ENCODE measurements around the gene UBE3C.

Gene UBE3C

GRCh38 chr7:157183832-157184231 lies 45.1 kb downstream of the UBE3C start:
- no peak for DNase-seq

GRCh38 chr7:157188091-157188665 lies 49.5 kb downstream of the UBE3C start:
- DNase-seq: no peak

GRCh38 chr7:157189405-157189804 lies 50.7 kb downstream of the UBE3C start:
- no peak for DNase-seq

GRCh38 chr7:157192861-157193260 lies 54.1 kb downstream of the UBE3C start:
- DNase-seq: no peak

GRCh38 chr7:157193274-157193673 lies 54.5 kb downstream of the UBE3C start:
- no peak for DNase-seq

GRCh38 chr7:157194948-157195347 lies 56.2 kb downstream of the UBE3C start:
- DNase-seq: no peak

- no peak for DNase-seq
Observed at GRCh38 chr7:157195868-157196267, 57.1 kb downstream of the UBE3C start.

- no peak for DNase-seq
Observed at GRCh38 chr7:157204134-157204533, 65.4 kb downstream of the UBE3C start.

GRCh38 chr7:157205438-157205837 lies 66.7 kb downstream of the UBE3C start:
- DNase-seq: no peak

- DNase-seq: no peak
Observed at GRCh38 chr7:157208571-157209413, 70.1 kb downstream of the UBE3C start.

- no peak for DNase-seq
Observed at GRCh38 chr7:157210682-157211081, 72.0 kb downstream of the UBE3C start.

- DNase-seq: peak; percentile 12
Observed at GRCh38 chr7:157211690-157212089, 73.0 kb downstream of the UBE3C start.

- peak; percentile 45 for DNase-seq
Observed at GRCh38 chr7:157219154-157219553, 80.4 kb downstream of the UBE3C start.

GRCh38 chr7:157220916-157221569 lies 82.3 kb downstream of the UBE3C start:
- DNase-seq: no peak

GRCh38 chr7:157222687-157223086 lies 84.0 kb downstream of the UBE3C start:
- DNase-seq: no peak

- peak; percentile 54 for DNase-seq
Observed at GRCh38 chr7:157224627-157225026, 85.9 kb downstream of the UBE3C start.

GRCh38 chr7:157228864-157229422 lies 90.2 kb downstream of the UBE3C start:
- DNase-seq: peak; percentile 52

GRCh38 chr7:157233677-157234076 lies 95.0 kb downstream of the UBE3C start:
- DNase-seq: no peak

- no peak for DNase-seq
Observed at GRCh38 chr7:157234271-157234670, 95.5 kb downstream of the UBE3C start.

- DNase-seq: no peak
Observed at GRCh38 chr7:157235357-157236333, 96.9 kb downstream of the UBE3C start.

GRCh38 chr7:157238087-157238486 lies 99.4 kb downstream of the UBE3C start:
- DNase-seq: peak; percentile 12

GRCh38 chr7:157239571-157240270 lies 101.0 kb downstream of the UBE3C start:
- DNase-seq: no peak

All from hematopoietic multipotent progenitor cell treated with erythropoietin and hydrocortisone succinate and interleukin-3 and kit ligand, for 8 days (in vitro differentiated cells).